PC-9 (cell line): Measurements from ENCODE around the gene RTP2.

ENCODE experiments used
- EZH2 ChIP-seq: fragments of 200-600 bp; sonication (generic); IDR thresholded peaks from 2 replicates; pipeline ENCODE4 v1.8.0; 2017; ENCODE audit warnings: antibody characterized with exemption, low read depth
- TF ChIP-seq, protein P1 (sequence below): fragments of 200-600 bp; sonication (generic); conservative IDR thresholded peaks from 2 replicates; pipeline ENCODE4 v1.6.1; 2017; ENCODE audit warnings: mixed run types, antibody characterized with exemption, mild to moderate bottlenecking, moderate library complexity

- TF ChIP-seq EZH2, result no peak
- TF ChIP-seq, protein P1, sequence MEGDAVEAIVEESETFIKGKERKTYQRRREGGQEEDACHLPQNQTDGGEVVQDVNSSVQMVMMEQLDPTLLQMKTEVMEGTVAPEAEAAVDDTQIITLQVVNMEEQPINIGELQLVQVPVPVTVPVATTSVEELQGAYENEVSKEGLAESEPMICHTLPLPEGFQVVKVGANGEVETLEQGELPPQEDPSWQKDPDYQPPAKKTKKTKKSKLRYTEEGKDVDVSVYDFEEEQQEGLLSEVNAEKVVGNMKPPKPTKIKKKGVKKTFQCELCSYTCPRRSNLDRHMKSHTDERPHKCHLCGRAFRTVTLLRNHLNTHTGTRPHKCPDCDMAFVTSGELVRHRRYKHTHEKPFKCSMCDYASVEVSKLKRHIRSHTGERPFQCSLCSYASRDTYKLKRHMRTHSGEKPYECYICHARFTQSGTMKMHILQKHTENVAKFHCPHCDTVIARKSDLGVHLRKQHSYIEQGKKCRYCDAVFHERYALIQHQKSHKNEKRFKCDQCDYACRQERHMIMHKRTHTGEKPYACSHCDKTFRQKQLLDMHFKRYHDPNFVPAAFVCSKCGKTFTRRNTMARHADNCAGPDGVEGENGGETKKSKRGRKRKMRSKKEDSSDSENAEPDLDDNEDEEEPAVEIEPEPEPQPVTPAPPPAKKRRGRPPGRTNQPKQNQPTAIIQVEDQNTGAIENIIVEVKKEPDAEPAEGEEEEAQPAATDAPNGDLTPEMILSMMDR, result no peak
Measured at GRCh38 chr3:187719628-187720336, 17.4 kb upstream of the RTP2 start.
